Activated T-cell treated with anti-CD3 and anti-CD28 coated beads for 24 hours (primary cell): Measurements from ENCODE around the gene TUT7.

Experiments
- DNase-seq: peaks from one replicate; pipeline ENCODE4 v3.0.0-alpha.2; 2020; ENCODE audit warnings: low read depth

TUT7 gene

GRCh38 chr9:86259557-86259956, 94.7 kb downstream of the TUT7 start, which contains the start of gene C9orf153:
TSS of gene C9orf153 (minus strand) at chr9:86259657. CDS start at chr9:86229603, 30,054 bp downstream.
- no peak for DNase-seq

- DNase-seq, result no peak
These were observed 96.8 kb downstream of the TUT7 start for GRCh38 chr9:86257391-86257790.

- DNase-seq, result no peak
These were observed 97.6 kb downstream of the TUT7 start for GRCh38 chr9:86256653-86257052.

DNA sequence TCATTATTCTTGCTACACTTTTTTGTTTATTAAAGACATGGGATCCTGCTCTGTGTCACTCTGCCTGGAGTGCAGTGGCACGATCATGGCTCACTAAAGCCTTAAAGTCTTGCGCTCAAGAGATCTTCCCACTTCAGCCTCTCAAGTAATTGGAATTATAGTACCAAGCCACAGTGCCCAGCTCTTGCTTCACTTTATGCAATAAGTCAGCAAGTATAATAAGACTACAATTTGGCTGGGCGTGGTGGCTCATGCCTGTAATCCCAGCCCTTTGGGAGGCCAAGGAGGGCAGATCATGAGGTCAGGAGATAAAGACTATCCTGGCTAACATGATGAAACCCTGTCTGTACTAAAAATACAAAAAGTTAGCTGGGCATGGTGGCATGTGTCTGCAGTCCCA, 100.6 kb downstream of the TUT7 start:
- DNase-seq, result no peak

DNA sequence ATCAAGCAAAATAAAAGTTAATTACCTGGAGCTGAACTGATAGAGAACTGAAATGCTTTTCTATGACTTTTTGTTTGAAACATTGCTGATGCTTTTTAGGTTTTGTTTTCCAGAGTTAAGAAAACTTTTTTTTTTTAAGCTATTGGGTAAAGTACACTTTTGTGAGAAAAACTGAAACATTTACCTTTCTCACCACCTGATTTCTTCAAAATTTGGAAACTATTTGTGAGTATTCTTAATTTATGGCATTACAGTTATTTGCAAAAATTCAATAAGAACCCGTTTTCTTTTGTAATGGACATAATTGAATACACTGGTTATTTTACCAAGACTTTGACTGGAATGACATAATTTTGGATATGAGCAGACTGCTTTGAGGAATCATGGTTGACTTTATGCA, 101.3 kb downstream of the TUT7 start:
- DNase-seq, result no peak

- no peak for DNase-seq
These were observed 104.1 kb downstream of the TUT7 start for GRCh38 chr9:86250123-86250522.

GRCh38 chr9:86248746-86249145, 105.5 kb downstream of the TUT7 start:
- DNase-seq, result no peak

- no peak for DNase-seq
These were observed 107.5 kb downstream of the TUT7 start for GRCh38 chr9:86246752-86247161.

DNA sequence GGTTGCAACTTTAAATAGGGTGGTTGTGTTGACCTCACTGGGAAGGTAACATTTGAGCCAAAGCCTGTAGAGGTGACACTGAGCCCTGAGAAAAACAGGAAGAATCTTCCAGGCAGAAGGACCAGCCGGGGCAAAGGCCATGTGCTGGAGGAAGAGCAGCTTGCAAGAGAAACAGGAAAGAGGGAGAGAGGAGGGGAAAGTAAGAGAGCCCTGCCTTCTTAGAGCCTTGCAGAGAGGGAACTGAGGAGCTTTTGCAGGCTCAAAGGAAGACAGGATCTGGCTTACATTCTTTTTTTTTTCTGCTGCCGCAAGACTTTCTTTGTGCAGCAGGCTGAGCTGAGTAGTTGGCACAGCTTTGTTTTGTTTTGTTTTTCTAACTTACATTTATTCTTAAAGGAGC, 112.1 kb downstream of the TUT7 start:
- no peak for DNase-seq

DNA sequence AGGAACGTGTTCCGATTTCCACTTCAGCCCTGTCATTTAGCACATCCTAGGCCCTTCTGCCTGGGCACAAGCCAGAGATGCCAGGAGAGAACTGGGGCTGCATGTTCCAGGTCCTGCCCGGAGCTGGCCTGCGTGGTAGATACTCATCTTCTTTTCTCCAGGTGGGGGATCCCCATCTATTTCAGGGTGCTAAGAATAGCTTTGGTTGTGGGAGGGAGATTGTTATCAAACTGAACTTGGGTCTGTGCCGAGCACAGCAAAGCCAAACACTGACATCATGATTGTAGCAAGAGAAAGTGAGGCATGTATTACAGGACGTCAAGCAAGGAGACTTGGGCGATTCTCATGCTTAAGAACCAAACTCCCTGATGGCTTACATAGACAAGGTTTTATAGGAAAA, 113.0 kb downstream of the TUT7 start:
- peak; percentile 1 for DNase-seq

DNA sequence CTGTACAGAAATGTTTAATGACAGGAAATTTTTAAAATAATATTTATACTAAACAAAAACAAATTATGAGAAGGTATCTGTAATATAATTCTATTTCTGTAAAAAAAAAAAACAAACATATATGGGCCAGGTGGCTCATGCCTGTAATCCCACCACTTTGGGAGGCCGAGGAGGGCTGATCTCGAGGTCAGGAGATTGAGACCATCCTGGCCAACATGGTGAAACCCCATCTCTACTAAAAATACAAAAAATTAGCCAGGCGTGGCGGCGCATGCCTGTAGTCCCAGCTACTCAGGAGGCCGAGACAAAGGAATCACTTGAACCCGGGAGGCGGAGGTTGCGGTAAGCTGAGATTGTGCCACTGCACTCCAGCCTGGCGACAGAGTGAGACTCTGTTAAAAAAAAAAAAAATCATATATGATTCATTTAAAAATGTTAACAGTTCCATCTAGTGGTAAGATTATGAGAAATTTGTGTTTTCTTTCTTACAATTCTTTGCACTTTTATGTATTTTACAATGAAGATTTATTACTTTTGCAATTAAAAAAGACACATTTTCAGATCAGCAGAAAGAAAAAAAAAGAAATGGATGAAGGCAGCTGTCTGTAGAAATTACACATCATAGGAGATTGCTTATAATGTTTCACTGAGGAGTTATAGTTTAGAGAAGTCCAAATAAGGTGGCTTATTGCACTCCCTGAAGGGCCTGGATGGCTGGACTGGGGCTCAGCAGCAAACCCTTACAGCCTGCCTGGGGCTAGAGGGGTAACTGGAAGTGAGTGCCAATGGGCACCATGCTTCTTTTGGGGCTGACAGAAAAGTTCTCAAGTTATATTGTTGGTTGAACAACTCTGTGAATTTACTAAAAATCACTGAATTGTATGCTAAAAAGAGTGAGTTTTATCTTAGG, 115.1 kb downstream of the TUT7 start:
- DNase-seq, result no peak
